GM23338 (cell line): Measurements from ENCODE around the gene COQ10B. TPM values are rescaled to one million over a fixed set of nuclear protein-coding genes. Genes with fewer than 3 reads are reported as not detected.

Experiments
- ATAC-seq: fragments of 200-7000 bp; cut with Tn5 transposase; 3 replicates; pipeline ENCODE4 v1.9.1; 2020
- DNase-seq: peaks from one replicate; pipeline ENCODE4 v3.0.0-alpha.2; 2015; ENCODE audit warnings: low spot score
- H2AFZ ChIP-seq: fragments of 200-600 bp; sonication (generic); 2 replicates; pipeline ENCODE4 v1.8.0; 2016; ENCODE audit warnings: antibody characterized with exemption, mild to moderate bottlenecking, moderate library complexity
- H3F3A ChIP-seq: fragments of 200-600 bp; sonication (generic); replicated peaks from 2 replicates; pipeline ENCODE4 v1.8.0; 2017; ENCODE audit warnings: antibody characterized with exemption, mixed run types, low read depth
- H3K27ac ChIP-seq: fragments of 200-600 bp; sonication (generic); 2 replicates; pipeline ENCODE4 v1.6.1; 2016; ENCODE audit warnings: low read depth
- H3K27me3 ChIP-seq: fragments of 200-600 bp; sonication (generic); 2 replicates; pipeline ENCODE4 v1.8.0; 2016; ENCODE audit warnings: mild to moderate bottlenecking, mixed run types, moderate library complexity; ENCODE audit not compliant: insufficient read depth
- H3K36me3 ChIP-seq: fragments of 200-600 bp; sonication (generic); 2 replicates; pipeline ENCODE4 v1.8.0; 2016; ENCODE audit warnings: mild to moderate bottlenecking; ENCODE audit not compliant: insufficient read depth
- H3K4me1 ChIP-seq: fragments of 200-600 bp; sonication (generic); 2 replicates; pipeline ENCODE4 v1.8.0; 2016; ENCODE audit warnings: mild to moderate bottlenecking, moderate library complexity; ENCODE audit not compliant: insufficient read depth
- H3K4me2 ChIP-seq: fragments of 200-600 bp; sonication (generic); 2 replicates; pipeline ENCODE4 v1.7.1; 2017; ENCODE audit warnings: mixed run types
- H3K4me3 ChIP-seq: fragments of 200-600 bp; sonication (generic); 2 replicates; pipeline ENCODE4 v1.6.1; 2016; ENCODE audit warnings: mixed run types
- H3K79me2 ChIP-seq: fragments of 200-600 bp; sonication (generic); replicated peaks from 2 replicates; pipeline ENCODE4 v1.8.0; 2017; ENCODE audit warnings: mild to moderate bottlenecking; ENCODE audit not compliant: insufficient read depth
- H3K9me2 ChIP-seq: fragments of 200-600 bp; sonication (generic); 2 replicates; pipeline ENCODE4 v1.8.0; 2017; ENCODE audit not compliant: insufficient read depth
- H4K20me1 ChIP-seq: fragments of 200-600 bp; sonication (generic); replicated peaks from 2 replicates; pipeline ENCODE4 v1.8.0; 2017; ENCODE audit warnings: mild to moderate bottlenecking; ENCODE audit not compliant: insufficient read depth
- H3K27ac Mint-ChIP-seq: 2 replicates; pipeline ENCODE4 v1.8.0; 2020; ENCODE audit warnings: inconsistent platforms, mild to moderate bottlenecking, moderate library complexity, mixed read lengths
- H3K27me3 Mint-ChIP-seq: 3 replicates; pipeline ENCODE4 v1.8.0; 2022; ENCODE audit warnings: low read depth, mild to moderate bottlenecking, moderate library complexity, mixed read lengths, inconsistent platforms; ENCODE audit not compliant: insufficient read depth, poor library complexity
- H3K36me3 Mint-ChIP-seq: 3 replicates; pipeline ENCODE4 v1.8.0; 2021; ENCODE audit warnings: low read depth, mild to moderate bottlenecking, inconsistent platforms, moderate library complexity, mixed read lengths
- H3K4me1 Mint-ChIP-seq: 3 replicates; pipeline ENCODE4 v1.8.0; 2020; ENCODE audit warnings: mild to moderate bottlenecking, inconsistent platforms, mixed read lengths
- H3K4me3 Mint-ChIP-seq: 3 replicates; pipeline ENCODE4 v1.8.0; 2021; ENCODE audit warnings: moderate library complexity, mild to moderate bottlenecking, inconsistent platforms, mixed read lengths
- H3K9me3 Mint-ChIP-seq: 3 replicates; pipeline ENCODE4 v1.8.0; 2020; ENCODE audit warnings: moderate library complexity, mild to moderate bottlenecking, inconsistent platforms, mixed read lengths
- CREB1 ChIP-seq: fragments of 250-450 bp; sonication (Bioruptor Pico); IDR thresholded peaks from 2 replicates; pipeline ENCODE4 v1.5.0; 2020; ENCODE audit warnings: low read depth, mild to moderate bottlenecking, moderate library complexity
- CTCF ChIP-seq, 2 experiments: fragments of 200-600 bp in 1 of 2; sonication (generic) in 1 of 2; conservative IDR thresholded peaks; 2 replicates each; pipeline versions ENCODE4 v1.5.1 to v1.6.1; 2016 to 2017; ENCODE audit warnings: antibody characterized with exemption in 2 of 2, low read depth in 2 of 2, mild to moderate bottlenecking in 2 of 2, moderate library complexity in 1 of 2
- EZH2 ChIP-seq: fragments of 200-600 bp; sonication (generic); IDR thresholded peaks from one replicate; pipeline ENCODE4 v1.8.0; 2017; ENCODE audit warnings: antibody characterized with exemption, mild to moderate bottlenecking, low read depth; ENCODE audit not compliant: unreplicated experiment
- EZH2phosphoT487 ChIP-seq: fragments of 200-600 bp; sonication (generic); IDR thresholded peaks from one replicate; pipeline ENCODE4 v1.8.1; 2018; ENCODE audit warnings: antibody characterized with exemption; ENCODE audit not compliant: unreplicated experiment
- JUNB ChIP-seq: IDR thresholded peaks from one replicate; pipeline ENCODE4 v1.6.1; 2016; ENCODE audit warnings: antibody characterized with exemption; ENCODE audit not compliant: unreplicated experiment
- NANOG ChIP-seq: IDR thresholded peaks from 2 replicates; pipeline ENCODE4 v1.6.1; 2016; ENCODE audit warnings: antibody characterized with exemption, borderline replicate concordance
- STAT1 ChIP-seq: IDR thresholded peaks from one replicate; pipeline ENCODE4 v1.6.1; 2016; ENCODE audit warnings: antibody characterized with exemption; ENCODE audit not compliant: unreplicated experiment
- ZNF331 ChIP-seq: fragments of 250-450 bp; sonication (Bioruptor Pico); IDR thresholded peaks from 2 replicates; pipeline ENCODE4 v1.5.0; 2020; ENCODE audit warnings: low read depth, mild to moderate bottlenecking, moderate library complexity
- ZNF462 ChIP-seq: fragments of 250-450 bp; sonication (Bioruptor Pico); IDR thresholded peaks from 2 replicates; pipeline ENCODE4 v1.5.0; 2020; ENCODE audit warnings: mild to moderate bottlenecking, moderate library complexity
- polyA plus RNA-seq: library from polyadenylated mRNA; unstranded; fragments of >200 nt; fragmentation: Nextera tagmentation; extraction: Ambion mirVana; gene quantifications from 2 replicates; pipeline ENCODE4 v1.2.1, GENCODE V29; 2016
- total RNA-seq: library from RNA; depleted of rRNA; stranded (reverse); fragments of >200 nt; shearing (Covaris generic); gene quantifications from 2 replicates; pipeline ENCODE4 v1.2.3, GENCODE V29; 2014

Gene COQ10B
- total and polyA plus RNA-seq, 2 experiments from 2014 or later = 26.1 to 27.6 TPM

GRCh38 chr2:197437380-197437779 is 16.0 kb upstream of the COQ10B start:
- peaks cover 17% of the 10 kb centered on the region for H3K4me1 ChIP-seq
- peaks cover 10% of the 10 kb centered on the region for H3K27me3 Mint-ChIP-seq
- no peak overlapping the region for H3K27ac ChIP-seq
- H3F3A ChIP-seq = no peaks in the 10 kb centered on the region
- no peaks in the 10 kb centered on the region for H3K36me3 ChIP-seq
- no peaks in the 10 kb centered on the region for H3K27me3 ChIP-seq
- no peak for DNase-seq
- H3K9me2 ChIP-seq = no peaks in the 10 kb centered on the region
- no peak overlapping the region for H3K4me3 Mint-ChIP-seq
- H3K4me1 Mint-ChIP-seq = peaks cover 10% of the 10 kb centered on the region; the same call in 2 of the 3 replicates
- H2AFZ ChIP-seq = no peak overlapping the region
- no peak for ATAC-seq
- no peak overlapping the region for H3K27ac Mint-ChIP-seq
- H4K20me1 ChIP-seq = peaks cover 15% of the 10 kb centered on the region
- H3K4me3 ChIP-seq = no peak overlapping the region
- H3K36me3 Mint-ChIP-seq = peaks cover 10% of the 10 kb centered on the region; the same call in 2 of the 3 replicates
- peaks cover 30% of the 10 kb centered on the region for H3K79me2 ChIP-seq
- no peak overlapping the region for H3K4me2 ChIP-seq
- TF ChIP-seq JUNB (no peak), ZNF462 (CRISPR knock-in tag) (no peak), EZH2phosphoT487 (no peak), STAT1 (no peak)
- no peaks in the 10 kb centered on the region for H3K9me3 Mint-ChIP-seq

GRCh38 chr2:197442857-197443256 is 10.5 kb upstream of the COQ10B start:
- H3K36me3 Mint-ChIP-seq = no peaks in the 10 kb centered on the region
- no peaks in the 10 kb centered on the region for H3K27me3 ChIP-seq
- no peak overlapping the region for H3K27ac Mint-ChIP-seq
- TF ChIP-seq CREB1 (CRISPR knock-in tag) (no peak), EZH2phosphoT487 (no peak), NANOG (no peak), ZNF331 (CRISPR knock-in tag) (no peak), CTCF (conservative IDR thresholded peaks at IDR 0.05; ENCODE audit: low read depth in 2 of 2) (no peak), EZH2 (no peak), JUNB (no peak), STAT1 (no peak)
- ATAC-seq (no peak), DNase-seq (no peak)
- H3F3A ChIP-seq = no peaks in the 10 kb centered on the region
- no peaks in the 10 kb centered on the region for H3K9me3 Mint-ChIP-seq
- no peak overlapping the region for H3K4me3 ChIP-seq
- no peak overlapping the region for H3K4me2 ChIP-seq
- H3K4me1 ChIP-seq = no peaks in the 10 kb centered on the region
- H4K20me1 ChIP-seq = no peaks in the 10 kb centered on the region
- no peaks in the 10 kb centered on the region for H3K36me3 ChIP-seq
- H2AFZ ChIP-seq = no peak overlapping the region
- no peak overlapping the region; the same call in 2 of the 3 replicates for H3K4me3 Mint-ChIP-seq
- H3K4me1 Mint-ChIP-seq = no peaks in the 10 kb centered on the region
- no peaks in the 10 kb centered on the region for H3K79me2 ChIP-seq
- H3K9me2 ChIP-seq = no peaks in the 10 kb centered on the region
- H3K27ac ChIP-seq = no peak overlapping the region
- peaks cover 4% of the 10 kb centered on the region for H3K27me3 Mint-ChIP-seq
